K562 (cell line): ENCODE results near the gene ACOT7. TPM values are rescaled to one million over a fixed set of nuclear protein-coding genes. Genes with fewer than 3 reads are reported as not detected.

ENCODE experiments used
- CBX5 ChIP-seq: IDR thresholded peaks from 2 replicates; pipeline ENCODE4 v1.6.1; 2014; ENCODE audit warnings: low read depth, borderline replicate concordance
- POLR2AphosphoS5 ChIP-seq: IDR thresholded peaks from 2 replicates; pipeline ENCODE4 v1.6.1; 2011; ENCODE audit warnings: mild to moderate bottlenecking, low read depth, low read length, moderate library complexity; ENCODE audit not compliant: control insufficient read depth, insufficient read depth
- POLR2H ChIP-seq: IDR thresholded peaks from 2 replicates; pipeline ENCODE4 v1.6.1; 2016; ENCODE audit warnings: missing genetic modification characterization, low read depth, mild to moderate bottlenecking, control low read depth, missing compliant biosample characterization, moderate library complexity
- RFX5 ChIP-seq: IDR thresholded peaks from 2 replicates; pipeline ENCODE4 v1.6.1; 2011; ENCODE audit warnings: low read depth, mild to moderate bottlenecking, improper control_type of control experiment, low read length
- SRSF1 ChIP-seq: fragments of 200-400 bp; formaldehyde crosslinking; IDR thresholded peaks from 2 replicates; pipeline ENCODE4 v1.6.1; 2017; ENCODE audit warnings: mild to moderate bottlenecking, low read depth, low read length, moderate library complexity
- TFE3 ChIP-seq: fragments of 450-650 bp; formaldehyde crosslinking; IDR thresholded peaks from 2 replicates; pipeline ENCODE4 v1.4.0; 2020; ENCODE audit warnings: mild to moderate bottlenecking, mixed read lengths
- ZNF23 ChIP-seq: fragments of 250-450 bp; sonication (Bioruptor Pico); IDR thresholded peaks from 2 replicates; pipeline ENCODE4 v1.4.0; 2020; ENCODE audit warnings: mild to moderate bottlenecking
- ZNF639 ChIP-seq, 2 experiments: fragments of 200-800 bp in 1 of 2; sonication (Bioruptor generic) in 1 of 2; sonication (generic) in 1 of 2; formaldehyde crosslinking in 1 of 2; IDR thresholded peaks in 1 of 2; conservative IDR thresholded peaks in 1 of 2; 2 replicates each; pipeline versions ENCODE4 v1.5.0 to v1.6.1; 2016 to 2020; ENCODE audit warnings: missing compliant biosample characterization in 1 of 2, missing genetic modification characterization in 1 of 2, missing genetic modification reagents in 1 of 2
- polyA plus RNA-seq, 8 experiments: library from polyadenylated mRNA; depleted of rRNA in 4 of 8; stranded (reverse) in 5 of 8; unstranded in 3 of 8; fragments of >200 nt; fragmentation: Nextera tagmentation in 2 of 8; fragmentation: Illumina TruSeq in 1 of 8; extraction: Ambion mirVana in 2 of 8; extraction: Trizol in 1 of 8; gene quantifications; 2 replicates each; pipeline versions ENCODE4 v1.2.1 to v1.2.3, GENCODE V29; 2011 to 2014; ENCODE audit warnings: inconsistent platforms in 1 of 8, missing spikeins in 1 of 8
- total RNA-seq, 7 experiments: library from RNA; depleted of rRNA in 6 of 7; stranded (reverse); fragments of >200 nt in 6 of 7; fragmentation: Illumina TruSeq in 2 of 7; extraction: Trizol in 2 of 7; gene quantifications; 2 replicates each; pipeline versions ENCODE4 v1.2.1 to v1.2.3, GENCODE V29; 2011 to 2021; ENCODE audit warnings: low replicate concordance in 1 of 7
- TF ChIP-seq, protein P1 (sequence below): fragments of 450-650 bp; IDR thresholded peaks from 2 replicates; pipeline ENCODE4 v1.6.1; 2016; ENCODE audit warnings: mild to moderate bottlenecking, moderate library complexity
- TF ChIP-seq, protein P2 (sequence below): fragments of 450-650 bp; formaldehyde crosslinking; IDR thresholded peaks from 2 replicates; pipeline ENCODE4 v1.4.0; 2022; ENCODE audit warnings: missing genetic modification characterization

ACOT7 gene
- total and polyA plus RNA-seq, 9 of the 15 experiments (the other 6 are each of a cell fraction or from before 2014, with no cell fraction given): 7.0 to 92.6 (median 37.2) TPM

DNA sequence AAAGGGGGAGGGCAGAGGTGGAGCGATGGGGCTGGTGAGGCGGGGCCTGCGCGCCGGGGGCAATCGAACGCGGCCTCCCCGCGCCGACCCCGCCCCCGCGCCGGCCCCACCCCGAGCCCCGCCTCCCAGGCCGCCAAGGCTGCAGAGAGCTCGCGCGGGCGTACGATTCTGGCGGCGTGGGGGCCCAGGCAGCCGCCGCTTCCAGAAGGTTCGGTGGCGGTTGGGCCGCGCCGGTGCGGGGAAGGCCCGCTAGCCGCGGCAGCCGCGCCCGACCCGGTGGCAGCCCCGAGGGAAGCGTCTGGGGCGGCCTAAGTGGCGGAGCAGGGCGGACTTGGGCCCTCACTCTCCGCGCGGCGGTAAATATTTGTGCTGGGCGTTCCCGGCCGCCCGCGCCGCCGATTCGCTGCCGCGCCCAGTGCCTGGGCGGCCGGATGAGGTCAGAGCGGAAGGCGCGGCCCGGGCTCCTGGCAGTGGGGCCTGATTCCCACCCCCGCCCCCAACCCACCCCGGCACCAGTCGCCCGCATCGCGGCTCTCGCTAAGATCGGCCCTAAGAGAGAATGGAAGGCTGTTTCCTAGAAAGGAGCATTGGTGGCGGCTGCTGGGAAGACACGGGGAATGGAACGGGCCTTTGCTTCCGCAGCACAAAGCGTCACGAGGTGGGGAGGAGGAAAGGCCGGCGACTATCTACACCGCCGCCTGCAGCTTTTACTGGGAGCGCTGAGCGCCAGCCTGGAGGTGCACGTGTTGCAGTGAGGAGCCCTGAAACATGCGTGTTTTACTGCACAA lies at the start of gene ACOT7 (continued):
- TF ChIP-seq TFE3 (peak; percentile 80), CBX5 (no peak), ZNF639 (CRISPR knock-in tag; conservative IDR thresholded peaks at IDR 0.05 in 1 of 2, IDR thresholded peaks at IDR 0.05 in 1 of 2) (peak in 1 of 2 experiments; percentile 75; a peak in 1 of 4 replicates), POLR2H (peak; percentile 85), SRSF1 (no peak), RFX5 (no peak), POLR2AphosphoS5 (peak; percentile 65; the same call in 1 of the 2 replicates), ZNF23 (no peak)
- TF ChIP-seq, protein P1, sequence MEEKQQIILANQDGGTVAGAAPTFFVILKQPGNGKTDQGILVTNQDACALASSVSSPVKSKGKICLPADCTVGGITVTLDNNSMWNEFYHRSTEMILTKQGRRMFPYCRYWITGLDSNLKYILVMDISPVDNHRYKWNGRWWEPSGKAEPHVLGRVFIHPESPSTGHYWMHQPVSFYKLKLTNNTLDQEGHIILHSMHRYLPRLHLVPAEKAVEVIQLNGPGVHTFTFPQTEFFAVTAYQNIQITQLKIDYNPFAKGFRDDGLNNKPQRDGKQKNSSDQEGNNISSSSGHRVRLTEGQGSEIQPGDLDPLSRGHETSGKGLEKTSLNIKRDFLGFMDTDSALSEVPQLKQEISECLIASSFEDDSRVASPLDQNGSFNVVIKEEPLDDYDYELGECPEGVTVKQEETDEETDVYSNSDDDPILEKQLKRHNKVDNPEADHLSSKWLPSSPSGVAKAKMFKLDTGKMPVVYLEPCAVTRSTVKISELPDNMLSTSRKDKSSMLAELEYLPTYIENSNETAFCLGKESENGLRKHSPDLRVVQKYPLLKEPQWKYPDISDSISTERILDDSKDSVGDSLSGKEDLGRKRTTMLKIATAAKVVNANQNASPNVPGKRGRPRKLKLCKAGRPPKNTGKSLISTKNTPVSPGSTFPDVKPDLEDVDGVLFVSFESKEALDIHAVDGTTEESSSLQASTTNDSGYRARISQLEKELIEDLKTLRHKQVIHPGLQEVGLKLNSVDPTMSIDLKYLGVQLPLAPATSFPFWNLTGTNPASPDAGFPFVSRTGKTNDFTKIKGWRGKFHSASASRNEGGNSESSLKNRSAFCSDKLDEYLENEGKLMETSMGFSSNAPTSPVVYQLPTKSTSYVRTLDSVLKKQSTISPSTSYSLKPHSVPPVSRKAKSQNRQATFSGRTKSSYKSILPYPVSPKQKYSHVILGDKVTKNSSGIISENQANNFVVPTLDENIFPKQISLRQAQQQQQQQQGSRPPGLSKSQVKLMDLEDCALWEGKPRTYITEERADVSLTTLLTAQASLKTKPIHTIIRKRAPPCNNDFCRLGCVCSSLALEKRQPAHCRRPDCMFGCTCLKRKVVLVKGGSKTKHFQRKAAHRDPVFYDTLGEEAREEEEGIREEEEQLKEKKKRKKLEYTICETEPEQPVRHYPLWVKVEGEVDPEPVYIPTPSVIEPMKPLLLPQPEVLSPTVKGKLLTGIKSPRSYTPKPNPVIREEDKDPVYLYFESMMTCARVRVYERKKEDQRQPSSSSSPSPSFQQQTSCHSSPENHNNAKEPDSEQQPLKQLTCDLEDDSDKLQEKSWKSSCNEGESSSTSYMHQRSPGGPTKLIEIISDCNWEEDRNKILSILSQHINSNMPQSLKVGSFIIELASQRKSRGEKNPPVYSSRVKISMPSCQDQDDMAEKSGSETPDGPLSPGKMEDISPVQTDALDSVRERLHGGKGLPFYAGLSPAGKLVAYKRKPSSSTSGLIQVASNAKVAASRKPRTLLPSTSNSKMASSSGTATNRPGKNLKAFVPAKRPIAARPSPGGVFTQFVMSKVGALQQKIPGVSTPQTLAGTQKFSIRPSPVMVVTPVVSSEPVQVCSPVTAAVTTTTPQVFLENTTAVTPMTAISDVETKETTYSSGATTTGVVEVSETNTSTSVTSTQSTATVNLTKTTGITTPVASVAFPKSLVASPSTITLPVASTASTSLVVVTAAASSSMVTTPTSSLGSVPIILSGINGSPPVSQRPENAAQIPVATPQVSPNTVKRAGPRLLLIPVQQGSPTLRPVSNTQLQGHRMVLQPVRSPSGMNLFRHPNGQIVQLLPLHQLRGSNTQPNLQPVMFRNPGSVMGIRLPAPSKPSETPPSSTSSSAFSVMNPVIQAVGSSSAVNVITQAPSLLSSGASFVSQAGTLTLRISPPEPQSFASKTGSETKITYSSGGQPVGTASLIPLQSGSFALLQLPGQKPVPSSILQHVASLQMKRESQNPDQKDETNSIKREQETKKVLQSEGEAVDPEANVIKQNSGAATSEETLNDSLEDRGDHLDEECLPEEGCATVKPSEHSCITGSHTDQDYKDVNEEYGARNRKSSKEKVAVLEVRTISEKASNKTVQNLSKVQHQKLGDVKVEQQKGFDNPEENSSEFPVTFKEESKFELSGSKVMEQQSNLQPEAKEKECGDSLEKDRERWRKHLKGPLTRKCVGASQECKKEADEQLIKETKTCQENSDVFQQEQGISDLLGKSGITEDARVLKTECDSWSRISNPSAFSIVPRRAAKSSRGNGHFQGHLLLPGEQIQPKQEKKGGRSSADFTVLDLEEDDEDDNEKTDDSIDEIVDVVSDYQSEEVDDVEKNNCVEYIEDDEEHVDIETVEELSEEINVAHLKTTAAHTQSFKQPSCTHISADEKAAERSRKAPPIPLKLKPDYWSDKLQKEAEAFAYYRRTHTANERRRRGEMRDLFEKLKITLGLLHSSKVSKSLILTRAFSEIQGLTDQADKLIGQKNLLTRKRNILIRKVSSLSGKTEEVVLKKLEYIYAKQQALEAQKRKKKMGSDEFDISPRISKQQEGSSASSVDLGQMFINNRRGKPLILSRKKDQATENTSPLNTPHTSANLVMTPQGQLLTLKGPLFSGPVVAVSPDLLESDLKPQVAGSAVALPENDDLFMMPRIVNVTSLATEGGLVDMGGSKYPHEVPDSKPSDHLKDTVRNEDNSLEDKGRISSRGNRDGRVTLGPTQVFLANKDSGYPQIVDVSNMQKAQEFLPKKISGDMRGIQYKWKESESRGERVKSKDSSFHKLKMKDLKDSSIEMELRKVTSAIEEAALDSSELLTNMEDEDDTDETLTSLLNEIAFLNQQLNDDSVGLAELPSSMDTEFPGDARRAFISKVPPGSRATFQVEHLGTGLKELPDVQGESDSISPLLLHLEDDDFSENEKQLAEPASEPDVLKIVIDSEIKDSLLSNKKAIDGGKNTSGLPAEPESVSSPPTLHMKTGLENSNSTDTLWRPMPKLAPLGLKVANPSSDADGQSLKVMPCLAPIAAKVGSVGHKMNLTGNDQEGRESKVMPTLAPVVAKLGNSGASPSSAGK: peak; percentile 97
- TF ChIP-seq, protein P2, sequence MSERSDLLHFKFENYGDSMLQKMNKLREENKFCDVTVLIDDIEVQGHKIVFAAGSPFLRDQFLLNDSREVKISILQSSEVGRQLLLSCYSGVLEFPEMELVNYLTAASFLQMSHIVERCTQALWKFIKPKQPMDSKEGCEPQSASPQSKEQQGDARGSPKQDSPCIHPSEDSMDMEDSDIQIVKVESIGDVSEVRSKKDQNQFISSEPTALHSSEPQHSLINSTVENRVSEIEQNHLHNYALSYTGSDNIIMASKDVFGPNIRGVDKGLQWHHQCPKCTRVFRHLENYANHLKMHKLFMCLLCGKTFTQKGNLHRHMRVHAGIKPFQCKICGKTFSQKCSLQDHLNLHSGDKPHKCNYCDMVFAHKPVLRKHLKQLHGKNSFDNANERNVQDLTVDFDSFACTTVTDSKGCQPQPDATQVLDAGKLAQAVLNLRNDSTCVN: no peak
